NB4 (cell line): ENCODE measurements around the gene FAHD1.

Experiments used
- DNase-seq: peaks from one replicate; pipeline ENCODE4 v3.0.0; 2010; ENCODE audit warnings: low read depth
- H3K4me3 ChIP-seq: one replicate; pipeline ENCODE4 v1.5.1; 2011; ENCODE audit warnings: mild to moderate bottlenecking, low read depth, low read length, moderate library complexity
- MYC ChIP-seq: IDR thresholded peaks from 2 replicates; pipeline ENCODE4 v1.6.1; 2011; ENCODE audit warnings: low read depth, low read length
- POLR2A ChIP-seq: IDR thresholded peaks from 2 replicates; pipeline ENCODE4 v1.6.1; 2011; ENCODE audit warnings: mild to moderate bottlenecking; ENCODE audit not compliant: insufficient read length; ENCODE audit errors: extremely low read depth
- TF ChIP-seq, protein P1 (sequence below): IDR thresholded peaks from 2 replicates; pipeline ENCODE4 v1.6.1; 2011; ENCODE audit warnings: low read depth, low read length
- TF ChIP-seq, protein P2 (sequence below): IDR thresholded peaks from one replicate; pipeline ENCODE4 v1.5.1; 2012; ENCODE audit warnings: low read depth, low read length

The FAHD1 gene

DNA sequence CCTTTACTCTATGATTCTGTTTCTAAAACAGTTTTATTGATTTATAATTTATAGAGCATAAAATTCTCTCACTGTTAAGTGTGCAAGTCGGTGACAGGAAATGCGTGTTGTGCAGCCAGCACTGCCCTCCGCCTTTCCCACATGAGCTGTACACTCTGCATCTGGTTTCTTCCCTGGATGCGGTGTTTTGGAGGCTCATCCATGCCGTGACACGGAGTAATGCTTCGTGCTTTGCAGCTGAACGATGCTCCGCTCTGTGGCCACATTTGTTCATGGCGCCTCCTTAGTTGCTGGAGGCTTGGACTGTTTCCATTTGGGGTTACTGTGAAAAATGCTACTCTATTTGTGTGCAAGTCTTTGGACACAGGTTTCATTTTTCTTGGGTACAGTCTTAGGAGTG lies 26.3 kb upstream of the FAHD1 start:
- DNase-seq: no peak
- no peak overlapping the region for H3K4me3 ChIP-seq
- TF ChIP-seq, protein P1, sequence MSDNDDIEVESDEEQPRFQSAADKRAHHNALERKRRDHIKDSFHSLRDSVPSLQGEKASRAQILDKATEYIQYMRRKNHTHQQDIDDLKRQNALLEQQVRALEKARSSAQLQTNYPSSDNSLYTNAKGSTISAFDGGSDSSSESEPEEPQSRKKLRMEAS: no peak
- TF ChIP-seq MYC (no peak), POLR2A (no peak)
- TF ChIP-seq, protein P2, sequence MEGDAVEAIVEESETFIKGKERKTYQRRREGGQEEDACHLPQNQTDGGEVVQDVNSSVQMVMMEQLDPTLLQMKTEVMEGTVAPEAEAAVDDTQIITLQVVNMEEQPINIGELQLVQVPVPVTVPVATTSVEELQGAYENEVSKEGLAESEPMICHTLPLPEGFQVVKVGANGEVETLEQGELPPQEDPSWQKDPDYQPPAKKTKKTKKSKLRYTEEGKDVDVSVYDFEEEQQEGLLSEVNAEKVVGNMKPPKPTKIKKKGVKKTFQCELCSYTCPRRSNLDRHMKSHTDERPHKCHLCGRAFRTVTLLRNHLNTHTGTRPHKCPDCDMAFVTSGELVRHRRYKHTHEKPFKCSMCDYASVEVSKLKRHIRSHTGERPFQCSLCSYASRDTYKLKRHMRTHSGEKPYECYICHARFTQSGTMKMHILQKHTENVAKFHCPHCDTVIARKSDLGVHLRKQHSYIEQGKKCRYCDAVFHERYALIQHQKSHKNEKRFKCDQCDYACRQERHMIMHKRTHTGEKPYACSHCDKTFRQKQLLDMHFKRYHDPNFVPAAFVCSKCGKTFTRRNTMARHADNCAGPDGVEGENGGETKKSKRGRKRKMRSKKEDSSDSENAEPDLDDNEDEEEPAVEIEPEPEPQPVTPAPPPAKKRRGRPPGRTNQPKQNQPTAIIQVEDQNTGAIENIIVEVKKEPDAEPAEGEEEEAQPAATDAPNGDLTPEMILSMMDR: no peak

DNA sequence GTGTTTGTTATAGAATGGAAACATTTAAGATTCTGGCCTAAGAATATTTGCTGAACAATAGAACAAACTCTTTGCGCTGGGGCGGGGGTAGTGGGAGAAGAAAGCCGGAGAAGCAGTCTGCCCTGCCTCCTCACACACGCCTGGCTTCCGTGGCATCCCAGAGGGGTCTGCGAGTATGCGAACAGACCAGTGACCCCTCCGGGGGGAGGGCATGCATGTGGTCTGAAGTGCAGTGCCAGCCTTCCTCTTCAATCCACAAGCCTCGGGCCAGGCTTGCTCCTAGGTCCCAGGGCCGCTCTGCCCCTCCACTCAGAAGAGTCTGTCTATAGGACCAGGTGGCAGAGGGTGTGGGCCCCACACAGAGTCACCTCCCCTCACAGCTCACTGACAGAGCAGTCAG lies 19.4 kb upstream of the FAHD1 start:
- no peak for DNase-seq
- TF ChIP-seq, protein P1: no peak
- TF ChIP-seq MYC (no peak), POLR2A (no peak)
- TF ChIP-seq, protein P2: no peak
- no peak overlapping the region for H3K4me3 ChIP-seq

DNA sequence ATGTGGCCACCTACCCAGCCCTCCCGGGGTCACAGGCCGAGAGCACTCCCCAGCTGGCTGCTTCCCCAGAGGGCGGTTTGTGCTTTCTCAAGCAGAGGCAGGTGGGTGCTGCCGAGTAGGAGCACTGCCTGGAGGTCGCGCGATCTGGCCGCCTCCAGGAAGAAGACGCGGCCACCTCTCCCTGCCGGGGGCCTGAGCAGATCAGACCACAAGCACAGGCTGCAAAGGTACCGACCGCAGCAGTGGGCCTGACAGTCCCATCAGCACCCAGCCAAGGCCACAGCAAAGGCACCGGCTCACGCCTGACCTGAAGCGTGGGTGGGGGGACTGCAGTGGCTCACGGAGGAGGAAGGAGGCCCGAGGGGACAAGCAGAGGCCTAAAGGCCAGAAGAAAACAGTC lies 18.3 kb upstream of the FAHD1 start:
- no peak overlapping the region for H3K4me3 ChIP-seq
- TF ChIP-seq, protein P1: no peak
- TF ChIP-seq MYC: no peak
- TF ChIP-seq, protein P2: no peak
- no peak for DNase-seq

DNA sequence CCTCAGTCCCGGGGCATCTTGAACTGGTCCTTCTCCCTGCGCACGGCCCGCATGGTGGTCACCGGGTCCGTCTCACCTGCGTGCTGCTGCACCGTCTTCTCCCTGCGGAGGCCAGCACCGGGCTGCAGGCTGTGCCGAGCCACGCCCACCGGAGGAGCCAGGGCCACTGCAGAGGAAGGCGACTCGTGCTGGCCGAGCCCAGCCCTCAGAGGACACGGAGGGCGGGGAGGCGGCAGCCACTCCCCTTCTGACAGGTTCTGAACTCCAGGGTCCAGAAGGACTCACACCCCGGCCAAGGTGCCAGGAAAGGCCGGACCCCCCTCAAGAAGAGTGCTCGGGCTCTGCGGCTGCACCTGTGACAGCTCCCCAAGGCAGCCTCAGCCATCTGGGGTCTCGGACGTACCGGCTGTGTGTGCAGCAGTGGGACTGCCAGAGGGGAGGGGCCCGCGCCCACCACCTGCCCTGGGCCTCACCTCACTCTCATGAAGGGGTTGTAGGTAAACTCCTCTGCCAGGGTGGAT lies 17.7 kb upstream of the FAHD1 start:
- TF ChIP-seq, protein P2: no peak
- TF ChIP-seq POLR2A (no peak), MYC (no peak)
- TF ChIP-seq, protein P1: no peak
- H3K4me3 ChIP-seq: no peak overlapping the region
- no peak for DNase-seq

DNA sequence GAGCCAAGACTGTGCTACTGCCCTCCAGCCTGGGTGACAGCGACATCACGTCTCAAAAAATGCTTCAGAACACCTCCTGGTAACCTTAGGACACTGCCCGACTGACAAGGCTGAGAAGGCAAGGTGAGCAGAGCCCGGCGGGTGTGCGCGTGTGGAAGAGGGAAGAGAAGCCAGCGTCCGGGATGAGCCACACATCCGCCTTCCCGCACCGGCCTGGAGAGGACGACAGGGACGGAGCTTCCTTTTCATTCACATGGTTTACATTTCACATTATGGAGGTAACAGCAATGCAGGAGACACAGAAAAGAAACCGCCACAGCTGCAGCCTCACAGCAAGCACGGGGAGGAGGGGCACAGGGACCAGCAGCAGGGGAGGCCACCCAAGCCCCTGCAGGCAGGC lies 16.9 kb upstream of the FAHD1 start:
- TF ChIP-seq POLR2A: no peak
- no peak for TF ChIP-seq MYC
- TF ChIP-seq, protein P1: no peak
- TF ChIP-seq, protein P2: no peak

DNA sequence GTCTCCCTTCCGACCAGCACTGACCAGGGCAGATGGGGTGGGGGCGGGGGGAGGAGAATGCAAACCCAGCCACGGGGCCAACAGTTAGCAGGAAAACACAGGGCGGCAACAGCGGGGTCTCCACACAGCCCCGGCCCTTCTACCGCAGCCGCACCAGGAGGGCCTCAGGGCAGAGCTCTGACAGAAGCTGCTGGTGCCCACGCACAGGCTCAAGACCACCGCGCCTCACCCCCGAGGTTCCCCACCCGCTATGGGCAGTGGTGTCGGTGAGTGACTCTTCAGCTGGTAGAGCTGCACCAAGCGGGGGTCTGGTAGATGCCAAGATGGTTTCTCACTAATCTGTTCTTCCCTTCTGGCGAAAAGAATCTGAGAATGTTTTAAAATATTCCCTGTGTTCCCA lies 16.5 kb upstream of the FAHD1 start:
- no peak for TF ChIP-seq POLR2A
- TF ChIP-seq, protein P1: no peak
- TF ChIP-seq, protein P2: no peak
- TF ChIP-seq MYC: no peak
- no peak overlapping the region for H3K4me3 ChIP-seq
- no peak for DNase-seq

More for the DNA sequence above, 16.9 kb upstream of the FAHD1 start:
- DNase-seq: no peak
- no peak overlapping the region for H3K4me3 ChIP-seq
